A673 (cell line): ENCODE results near the gene PIWIL4. TPM values are rescaled to one million over a fixed set of nuclear protein-coding genes. Genes with fewer than 3 reads are reported as not detected.

ENCODE experiments used
- BruUV-seq: library from RNA; stranded (reverse); fragments of 400-500 nt; replicated peaks from 2 replicates; lab custom pipeline; 2021; lab: Mats Ljungman, UMichigan
- CTCF ChIA-PET: fragments of 300-600 bp; sonication (Branson Sonifier 250); formaldehyde crosslinking; loops from one replicate; lab custom pipeline; 2022; ENCODE audit warnings: antibody characterized with exemption; lab: Charles Lee
- POLR2A ChIA-PET: fragments of 300-600 bp; sonication (Branson Sonifier 250); formaldehyde crosslinking; loops from one replicate; lab custom pipeline; 2022; ENCODE audit warnings: antibody characterized with exemption; ENCODE audit not compliant: low non-redundant PET; lab: Charles Lee
- DNase-seq: peaks from one replicate; pipeline ENCODE4 v3.0.0-alpha.2; 2015; ENCODE audit warnings: low spot score
- H3K27ac ChIP-seq: fragments of 200-600 bp; sonication (generic); 2 replicates; pipeline ENCODE4 v1.5.1; 2016; ENCODE audit warnings: mixed run types, low read depth, mild to moderate bottlenecking, mixed read lengths, antibody characterized with exemption, low read length; ENCODE audit not compliant: poor library complexity, severe bottlenecking
- H3K27me3 ChIP-seq: fragments of 200-600 bp; sonication (generic); replicated peaks from 2 replicates; pipeline ENCODE4 v1.6.1; 2017; ENCODE audit warnings: mixed run types, low read depth, mild to moderate bottlenecking, mixed read lengths, antibody characterized with exemption, low read length; ENCODE audit not compliant: insufficient read depth, poor library complexity
- H3K36me3 ChIP-seq: fragments of 200-600 bp; sonication (generic); 2 replicates; pipeline ENCODE4 v1.6.1; 2016; ENCODE audit warnings: mixed run types, mild to moderate bottlenecking, mixed read lengths, antibody characterized with exemption, low read length; ENCODE audit not compliant: insufficient read depth, poor library complexity, severe bottlenecking
- H3K4me1 ChIP-seq: fragments of 200-600 bp; sonication (generic); 2 replicates; pipeline ENCODE4 v1.6.1; 2017; ENCODE audit warnings: mixed run types, mild to moderate bottlenecking, mixed read lengths, antibody characterized with exemption, low read length; ENCODE audit not compliant: insufficient read depth, poor library complexity, severe bottlenecking
- H3K4me3 ChIP-seq: fragments of 200-600 bp; sonication (generic); 2 replicates; pipeline ENCODE4 v1.5.1; 2016; ENCODE audit warnings: low read depth, mixed run types, mild to moderate bottlenecking, mixed read lengths, low read length; ENCODE audit not compliant: poor library complexity, severe bottlenecking
- H3K9me3 ChIP-seq: fragments of 200-600 bp; sonication (generic); 2 replicates; pipeline ENCODE4 v1.6.1; 2016; ENCODE audit warnings: mixed run types, low read depth, mild to moderate bottlenecking, mixed read lengths, antibody characterized with exemption, low read length; ENCODE audit not compliant: poor library complexity, severe bottlenecking
- CTCF ChIP-seq: fragments of 300-800, 200-600 bp; sonication (generic); conservative IDR thresholded peaks from 2 replicates; pipeline ENCODE4 v1.5.1; 2017; ENCODE audit warnings: low read depth, mild to moderate bottlenecking, antibody characterized with exemption, low read length, moderate library complexity, mixed read lengths
- EZH2 ChIP-seq: fragments of 200-600 bp; sonication (generic); IDR thresholded peaks from 2 replicates; pipeline ENCODE4 v1.6.1; 2017; ENCODE audit warnings: borderline replicate concordance, low read depth, mild to moderate bottlenecking, mixed read lengths, antibody characterized with exemption, low read length; ENCODE audit not compliant: poor library complexity, severe bottlenecking
- intact Hi-C: fragments of 100-400 bp; cut with micrococcal nuclease; formaldehyde crosslinking; loops from one replicate; pipeline ENCODE4 v1.10.0; 2022; ENCODE audit not compliant: unreplicated experiment
- total RNA-seq: library from RNA; stranded (reverse); gene quantifications from 2 replicates; pipeline ENCODE4 v1.2.3, GENCODE V29; 2021

PIWIL4 gene
- total RNA-seq, 1 experiment from 2014 or later, result 1.6 TPM

- no peaks in the 10 kb centered on the region for H3K9me3 ChIP-seq
- no peak overlapping the region for H3K4me3 ChIP-seq
- POLR2A ChIA-PET, result no interaction called here
- no peak for DNase-seq
- intact Hi-C loops, result no loop called here
- CTCF ChIA-PET, result no interaction called here
- no TSS peak for BruUV-seq
- no peaks in the 10 kb centered on the region for H3K27me3 ChIP-seq
- no peak overlapping the region for H3K27ac ChIP-seq
- no peak for TF ChIP-seq EZH2
- no peak for TF ChIP-seq CTCF
- H3K4me1 ChIP-seq, result no peaks in the 10 kb centered on the region
- no peaks in the 10 kb centered on the region for H3K36me3 ChIP-seq
Observed at GRCh38 chr11:94533206-94533605, 34.0 kb upstream of the PIWIL4 start.

GRCh38 chr11:94533696-94534630, 33.2 kb upstream of the PIWIL4 start:
- ChIA-PET CTCF (no interaction called here), POLR2A (no interaction called here)
- no TSS peak for BruUV-seq
- TF ChIP-seq CTCF (no peak), EZH2 (no peak)
- no peaks in the 10 kb centered on the region for H3K9me3 ChIP-seq
- H3K27ac ChIP-seq, result no peak overlapping the region
- H3K4me1 ChIP-seq, result no peaks in the 10 kb centered on the region
- no peaks in the 10 kb centered on the region for H3K27me3 ChIP-seq
- H3K4me3 ChIP-seq, result no peak overlapping the region
- intact Hi-C loops, result no loop called here
- no peaks in the 10 kb centered on the region for H3K36me3 ChIP-seq
- no peak for DNase-seq

GRCh38 chr11:94536386-94536785, 30.8 kb upstream of the PIWIL4 start:
- Histone ChIP-seq H3K27me3 (no peaks in the 10 kb centered on the region), H3K4me3 (no peak overlapping the region), H3K9me3 (no peaks in the 10 kb centered on the region), H3K27ac (no peak overlapping the region), H3K4me1 (no peaks in the 10 kb centered on the region), H3K36me3 (no peaks in the 10 kb centered on the region)
- DNase-seq, result no peak
- CTCF ChIA-PET, result no interaction called here
- POLR2A ChIA-PET, result no interaction called here
- BruUV-seq, result no TSS peak
- TF ChIP-seq EZH2, result no peak
- TF ChIP-seq CTCF, result no peak
- intact Hi-C loops, result no loop called here
